ENCODE results near the gene UMAD1.

GRCh38 chr7:7745966-7746365, 105.4 kb downstream of the UMAD1 start:
- TF ChIP-seq RAD21 (CRISPR knock-in tag; IDR thresholded peaks at IDR 0.05) = no peak
- TF ChIP-seq, protein P1, sequence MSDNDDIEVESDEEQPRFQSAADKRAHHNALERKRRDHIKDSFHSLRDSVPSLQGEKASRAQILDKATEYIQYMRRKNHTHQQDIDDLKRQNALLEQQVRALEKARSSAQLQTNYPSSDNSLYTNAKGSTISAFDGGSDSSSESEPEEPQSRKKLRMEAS (IDR thresholded peaks at IDR 0.05) = no peak
- no peak for TF ChIP-seq CTCF (CRISPR knock-in tag; IDR thresholded peaks at IDR 0.05)
- TF ChIP-seq EP300 (IDR thresholded peaks at IDR 0.05; ENCODE audit: low read depth in 2 of 2, low read length in 2 of 2) = no peak
- TF ChIP-seq EP300 (CRISPR knock-in tag; IDR thresholded peaks at IDR 0.05; ENCODE audit: borderline replicate concordance) = no peak
- no peak for TF ChIP-seq RAD51 (IDR thresholded peaks at IDR 0.05; ENCODE audit: borderline replicate concordance)
- no peak for TF ChIP-seq EZH2 (conservative IDR thresholded peaks at IDR 0.05; ENCODE audit: low read depth, low read length)
- no peak for TF ChIP-seq ZNF550 (CRISPR knock-in tag; IDR thresholded peaks at IDR 0.05; ENCODE audit: borderline replicate concordance)
- TF ChIP-seq ZNF703 (CRISPR knock-in tag; IDR thresholded peaks at IDR 0.05; ENCODE audit: borderline replicate concordance) = no peak
- TF ChIP-seq TP53 (CRISPR knock-in tag; conservative IDR thresholded peaks at IDR 0.05) = no peak
- no peak for TF ChIP-seq ARID2 (CRISPR knock-in tag; IDR thresholded peaks at IDR 0.05; ENCODE audit: borderline replicate concordance)
